HG02623 (cell line): Measurements from ENCODE around the gene ZNF552.
"Not testable (repeated sequence)": the region's sequence is repeated elsewhere in the genome, so short reads cannot be mapped to it uniquely, and the experiment has no call there.

Experiments used
- ATAC-seq: cut with Tn5 transposase; IDR thresholded peaks from one replicate; pipeline ENCODE4 v1.9.1; 2021; ENCODE audit warnings: moderate library complexity; ENCODE audit not compliant: unreplicated experiment

The ZNF552 gene

DNA sequence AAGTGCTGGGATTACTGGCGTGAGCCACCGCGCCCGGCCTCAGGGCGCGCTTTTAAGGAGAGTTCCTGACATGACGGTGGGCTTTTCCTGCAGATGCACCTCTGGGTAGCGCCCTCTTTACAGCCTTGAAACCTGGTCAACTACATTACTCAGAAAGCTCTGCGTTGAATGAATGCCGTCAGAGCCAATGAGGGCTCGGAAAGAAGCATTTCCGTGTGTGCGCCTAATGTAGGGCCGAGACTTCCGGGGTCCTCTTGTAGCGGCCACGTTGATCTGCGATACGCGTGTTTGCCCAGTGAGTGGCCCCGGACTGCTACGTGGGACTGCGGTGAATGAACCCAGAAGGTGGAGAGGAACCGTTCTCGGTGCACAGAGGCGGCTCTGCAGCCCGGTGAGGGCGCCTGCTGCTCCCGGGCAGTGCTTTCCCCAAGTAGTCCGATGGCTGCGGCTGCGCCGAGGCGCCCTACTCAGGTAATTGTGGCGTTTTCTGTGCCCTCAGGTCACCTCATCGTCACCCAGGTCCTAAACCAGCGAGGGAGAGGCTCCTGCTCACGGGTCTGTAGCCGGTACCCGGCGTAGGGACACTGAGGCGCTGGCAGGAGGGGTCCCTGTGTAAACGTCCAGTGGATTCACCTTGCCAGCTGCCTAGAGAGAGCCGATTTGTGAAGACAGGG is 4.9 kb upstream of the ZNF552 start:
- ATAC-seq, result peak; percentile 70

DNA sequence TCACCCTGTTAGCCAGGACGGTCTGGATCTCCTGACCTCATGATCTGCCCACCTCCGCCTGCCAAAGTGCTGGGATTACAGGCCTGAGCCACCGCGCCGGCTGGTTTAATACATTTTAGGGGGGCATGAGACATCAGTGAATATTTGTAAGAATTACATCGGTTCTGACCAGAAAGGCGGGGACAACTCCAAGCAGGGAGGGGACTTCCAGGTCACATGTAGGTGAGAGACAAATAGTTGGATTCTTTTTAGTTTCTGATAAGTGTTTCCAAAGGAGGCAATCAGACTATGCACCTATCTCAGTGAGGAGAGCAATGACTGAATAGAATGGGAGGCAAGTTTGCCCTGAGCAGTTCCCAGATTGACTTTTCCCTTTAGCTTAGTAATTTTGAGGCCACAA is 3.7 kb upstream of the ZNF552 start:
- ATAC-seq, result no peak

DNA sequence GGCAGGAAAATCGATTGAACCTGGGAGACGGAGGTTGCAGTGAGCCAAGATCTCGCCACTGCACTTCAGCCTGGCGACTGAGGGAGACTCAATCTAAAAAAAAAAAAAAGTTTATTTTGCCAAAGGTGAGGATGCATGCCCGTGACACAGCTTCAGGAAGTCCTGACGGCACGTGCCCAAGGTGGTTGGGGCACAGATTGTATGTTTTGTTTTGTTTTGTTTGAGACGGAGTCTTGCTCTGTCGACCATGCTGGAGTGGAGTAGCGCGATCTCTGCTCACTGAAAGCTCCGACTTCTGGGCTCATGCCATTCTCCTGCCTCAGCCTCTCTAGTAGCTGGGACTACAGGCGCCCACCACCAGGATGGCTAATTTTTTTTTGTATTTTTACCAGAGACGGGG is 3.3 kb upstream of the ZNF552 start:
- no peak for ATAC-seq

DNA sequence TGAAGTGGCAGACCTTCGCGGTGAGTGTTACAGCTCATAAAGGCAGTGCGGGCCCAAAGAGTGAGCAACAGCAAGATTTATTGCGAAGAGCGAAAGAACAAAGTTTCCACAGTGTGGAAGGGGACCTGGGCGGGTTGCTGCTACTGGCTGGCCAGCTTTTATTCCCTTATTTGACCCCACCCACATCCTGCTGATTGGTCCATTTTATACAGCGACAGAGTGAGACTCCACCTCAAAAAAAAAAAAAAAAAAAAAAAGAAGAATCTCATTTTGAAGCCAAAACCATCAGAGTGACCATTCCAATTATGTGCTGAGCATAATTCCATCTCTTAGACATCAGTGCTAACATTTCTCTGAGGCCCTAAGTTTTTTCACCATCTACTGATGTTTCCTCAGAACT is 1.9 kb upstream of the ZNF552 start:
- no peak for ATAC-seq

DNA sequence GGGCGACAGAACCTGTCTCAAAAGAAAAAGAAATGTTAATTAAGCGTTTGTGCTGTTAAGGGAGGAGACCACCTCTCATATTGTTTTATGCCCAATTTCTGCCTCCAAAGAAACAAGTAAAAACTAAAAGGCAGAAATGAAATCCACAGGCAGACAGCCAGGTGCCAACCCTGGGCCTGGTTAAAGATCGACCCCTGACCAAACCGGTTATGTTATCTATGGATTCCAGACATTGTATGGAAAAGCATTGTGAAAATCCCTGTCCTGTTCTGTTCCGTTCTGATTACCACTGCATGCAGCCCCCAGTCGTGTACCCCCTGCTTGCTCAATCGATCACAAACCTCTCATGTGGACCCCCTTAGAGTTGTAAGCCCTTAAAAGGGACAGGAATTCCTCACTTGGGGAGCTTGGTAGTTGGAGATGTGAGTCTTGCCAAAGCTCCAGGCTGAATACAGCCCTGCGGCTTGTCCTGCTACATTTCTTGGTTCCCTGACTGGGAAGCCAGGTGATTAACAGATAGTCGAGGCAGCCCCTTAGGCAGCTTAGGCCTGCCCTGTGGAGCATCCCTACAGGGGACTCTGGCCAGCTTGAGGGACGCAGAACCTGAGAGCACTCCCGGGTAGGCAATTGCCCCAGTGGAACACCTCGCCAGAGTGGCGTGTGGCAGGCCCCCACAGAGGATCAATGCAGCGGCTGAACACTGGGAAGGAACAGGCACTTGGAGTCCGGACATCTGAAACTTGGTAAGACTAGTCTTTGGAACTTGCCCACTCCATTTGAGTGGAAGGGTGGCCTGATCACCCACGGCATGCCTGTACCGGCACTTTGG is 748 bp upstream of the ZNF552 start:
- no peak for ATAC-seq

DNA sequence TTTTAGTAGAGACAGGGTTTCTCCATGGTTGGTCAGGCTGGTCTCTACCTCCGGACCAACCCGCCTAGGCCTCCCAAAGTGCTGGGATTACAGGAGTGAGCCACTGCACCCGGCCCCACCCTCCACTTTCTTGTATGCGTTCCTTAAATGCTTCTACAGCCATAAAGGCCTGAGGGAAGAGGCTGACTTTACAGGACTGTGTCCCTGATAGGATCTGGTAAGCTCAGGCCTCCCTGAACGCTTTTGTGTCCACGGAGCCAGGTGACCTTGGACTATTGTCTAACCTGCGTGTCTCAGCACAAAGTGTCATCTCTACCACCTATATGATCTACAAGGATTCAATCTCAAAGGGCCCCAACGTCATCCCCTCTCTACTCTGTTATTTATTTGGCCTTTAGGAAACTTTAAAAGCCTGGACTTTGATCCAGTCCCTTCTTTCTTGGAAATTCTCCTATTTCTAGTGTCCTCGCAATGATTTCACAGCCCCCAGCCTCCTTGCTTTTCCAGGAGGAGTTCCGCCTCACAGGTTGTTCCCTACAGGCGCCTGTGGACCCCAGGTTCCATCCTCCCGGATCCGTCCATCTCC is 701 bp downstream of the ZNF552 start:
- no peak for ATAC-seq

DNA sequence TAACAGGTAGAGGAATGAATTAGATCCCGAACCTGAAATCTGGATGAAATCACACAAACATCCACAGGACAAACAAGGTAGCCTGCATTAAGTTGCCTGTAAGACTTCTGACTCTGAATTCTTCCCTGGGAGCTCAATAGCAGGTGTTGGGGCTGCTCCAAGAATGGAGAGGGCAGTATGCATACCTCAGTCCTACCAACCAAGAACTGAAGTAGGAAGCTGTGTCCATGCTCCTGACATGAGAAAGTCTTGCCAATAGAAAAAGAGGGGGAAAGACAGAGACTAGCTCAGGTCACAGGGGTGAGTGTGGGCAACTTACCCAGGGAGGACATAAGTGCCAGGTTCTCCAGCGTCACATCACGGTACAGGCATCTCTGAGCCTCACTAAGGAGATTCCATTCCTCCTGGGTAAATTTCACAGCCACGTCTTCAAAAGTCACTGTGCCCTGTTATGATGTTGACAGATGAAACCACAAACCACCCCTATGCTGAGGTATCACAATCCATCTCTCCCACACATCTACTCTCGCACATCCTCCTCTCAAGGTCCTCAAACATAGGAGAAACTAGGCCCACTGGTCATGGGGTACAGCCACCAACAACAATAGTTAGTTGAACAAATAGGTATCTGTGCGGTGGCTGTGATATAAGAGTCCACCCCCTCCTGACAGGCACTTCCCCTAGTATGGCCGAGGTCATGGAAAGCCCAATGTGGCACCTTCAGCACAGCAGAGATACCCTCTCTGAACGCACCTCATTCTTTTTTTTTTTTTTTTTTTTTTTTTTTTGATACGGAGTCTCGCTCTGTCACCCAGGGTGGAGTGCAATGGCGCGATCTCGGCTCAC is 1.5 kb downstream of the ZNF552 start:
- not testable (repeated sequence) for ATAC-seq

DNA sequence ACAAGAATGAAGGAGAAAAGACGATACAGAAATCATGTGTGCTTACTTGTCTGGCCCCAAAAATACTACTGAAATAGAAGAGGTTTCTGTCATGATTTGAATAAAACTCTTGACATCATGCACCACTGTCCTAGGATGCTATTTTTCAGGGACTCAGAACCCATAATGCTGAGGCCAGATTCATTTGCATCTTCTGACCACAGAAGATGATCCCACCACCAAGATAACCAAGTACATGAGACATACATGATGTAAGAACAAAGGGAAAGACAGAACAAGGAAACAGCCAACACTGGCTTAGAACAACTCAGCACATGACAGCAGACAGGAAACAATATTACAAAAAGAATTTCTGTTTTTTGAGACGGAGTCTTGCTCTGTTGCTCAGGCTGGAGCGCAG is 2.5 kb downstream of the ZNF552 start:
- no peak for ATAC-seq

DNA sequence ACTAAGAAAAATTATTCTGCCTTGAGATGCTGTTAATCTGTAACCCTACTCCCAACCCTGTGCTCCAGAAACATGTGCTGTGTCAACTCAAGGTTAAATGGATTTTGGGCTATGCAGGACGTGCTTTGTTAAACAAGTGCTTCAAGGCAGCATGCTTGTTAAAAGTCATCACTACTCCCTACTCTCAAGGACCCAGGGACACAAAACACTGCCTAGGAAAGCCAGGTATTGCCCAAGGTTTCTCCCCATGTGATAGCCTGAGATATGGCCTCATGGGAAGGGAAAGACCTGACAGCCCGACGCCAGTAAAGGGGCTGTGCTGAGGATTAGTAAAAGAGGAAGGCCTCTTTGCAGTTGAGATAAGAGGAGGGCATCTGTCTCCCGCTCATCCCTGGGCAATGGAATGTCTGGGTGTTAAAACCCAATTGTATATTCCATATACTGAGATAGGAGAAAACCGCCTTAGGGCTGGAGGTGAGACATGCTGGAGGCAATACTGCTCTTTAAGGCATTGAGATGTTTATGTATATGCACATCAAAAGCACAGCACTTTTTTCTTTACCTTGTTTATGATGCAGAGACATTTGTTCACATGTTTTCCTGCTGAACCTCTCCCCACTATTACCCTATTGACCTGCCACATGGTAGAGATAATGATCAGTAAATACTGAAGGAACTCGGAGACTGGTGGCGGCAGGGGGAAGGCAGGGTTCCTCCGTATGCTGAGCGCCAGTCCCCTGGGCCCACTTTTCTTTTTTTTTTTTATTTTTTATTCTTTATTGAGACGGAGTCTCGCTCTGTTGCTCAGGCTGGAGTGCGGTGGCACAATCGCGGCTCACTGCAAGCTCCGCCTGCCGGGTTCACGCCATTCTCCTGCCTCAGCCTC is 4.1 kb downstream of the ZNF552 start:
- ATAC-seq, result not testable (repeated sequence)

DNA sequence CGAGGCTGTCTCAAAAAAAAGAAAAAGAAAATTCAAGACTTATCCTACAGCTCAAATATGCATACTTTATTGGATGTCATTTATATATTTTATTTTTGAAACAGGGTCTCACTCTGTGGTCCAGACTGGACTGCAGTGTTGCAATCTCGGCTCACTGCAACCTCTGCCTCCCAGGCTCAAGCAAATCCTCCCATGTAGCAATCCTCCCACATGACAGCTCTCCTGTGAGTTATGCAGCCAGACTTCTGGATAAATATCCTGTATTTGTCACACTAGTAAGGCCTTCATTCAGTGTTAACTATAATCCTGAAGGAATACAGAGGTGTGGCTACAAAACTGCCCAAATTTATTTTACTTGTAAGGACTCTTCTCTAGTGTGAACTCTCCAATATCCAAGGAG is 7.2 kb downstream of the ZNF552 start:
- no peak for ATAC-seq

DNA sequence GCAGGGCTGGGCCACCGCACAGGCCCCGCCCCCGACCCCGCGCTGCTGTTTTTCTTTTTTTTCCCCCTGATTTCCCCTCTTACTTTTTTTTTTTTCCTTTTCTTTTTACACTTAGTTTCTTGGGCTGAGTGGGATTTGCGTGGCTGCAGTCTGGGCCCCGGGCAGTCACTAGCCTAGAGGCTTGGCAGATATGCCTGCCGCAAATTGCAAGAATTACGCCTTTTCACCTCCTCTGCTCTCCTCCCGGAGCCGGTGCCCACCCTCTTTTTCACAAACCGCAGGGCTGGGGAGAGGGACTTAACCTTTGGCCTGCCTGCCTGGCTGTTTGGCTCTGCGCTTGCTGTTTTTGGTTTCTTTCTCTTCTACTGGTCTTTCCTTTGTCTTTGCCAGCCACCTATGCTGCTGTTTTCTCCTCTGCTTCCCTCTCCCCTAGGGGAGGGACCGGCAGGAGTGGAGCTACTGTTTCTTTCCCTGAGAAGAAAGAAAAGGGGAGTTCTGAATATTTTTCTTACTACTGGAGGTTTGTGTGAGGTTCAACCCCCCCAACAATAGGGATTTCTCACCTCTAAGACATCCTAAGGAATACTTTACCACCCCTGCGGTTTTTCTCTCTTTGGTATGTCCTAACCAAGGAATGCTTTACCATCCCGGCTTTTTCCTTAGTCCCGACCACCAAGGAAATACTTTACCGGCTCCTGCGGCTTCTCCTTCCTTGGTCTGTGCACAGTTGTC is 11.0 kb downstream of the ZNF552 start:
- ATAC-seq, result no peak

DNA sequence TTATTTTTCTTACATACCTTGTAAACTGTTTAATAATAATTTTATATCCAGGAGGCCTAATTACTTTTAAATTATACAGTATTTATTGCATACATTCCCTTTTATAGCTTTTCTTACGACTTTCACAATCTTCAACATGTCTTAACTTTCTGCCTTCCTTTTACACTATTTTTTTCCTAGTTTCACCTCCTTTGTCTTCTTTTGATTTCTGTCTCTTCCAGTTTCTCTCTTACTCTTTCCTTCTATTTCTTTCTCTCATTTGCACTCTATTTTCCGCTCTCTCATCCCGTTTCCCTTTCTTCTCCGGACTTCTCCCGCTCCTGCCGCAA is 11.5 kb downstream of the ZNF552 start:
- no peak for ATAC-seq

DNA sequence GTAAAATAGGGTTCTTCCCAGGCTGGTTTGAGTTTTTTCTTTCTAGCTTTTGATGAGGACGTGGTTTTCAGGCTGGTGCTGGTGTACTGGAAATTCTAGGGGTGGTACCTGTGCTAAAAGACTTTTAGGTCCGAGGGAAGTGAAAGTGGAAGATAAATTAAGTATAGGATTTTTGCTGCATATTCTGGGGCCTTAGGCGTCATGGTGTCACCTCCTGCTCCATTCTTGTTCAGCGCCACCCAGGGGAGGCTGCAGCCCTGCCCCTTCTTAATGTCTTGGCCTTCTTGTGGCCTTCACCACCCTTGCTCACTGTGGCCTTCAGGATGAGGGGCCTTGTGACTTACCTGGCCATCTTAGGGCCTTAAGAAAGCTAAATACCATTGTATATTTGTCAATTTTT is 12.4 kb downstream of the ZNF552 start:
- no peak for ATAC-seq

DNA sequence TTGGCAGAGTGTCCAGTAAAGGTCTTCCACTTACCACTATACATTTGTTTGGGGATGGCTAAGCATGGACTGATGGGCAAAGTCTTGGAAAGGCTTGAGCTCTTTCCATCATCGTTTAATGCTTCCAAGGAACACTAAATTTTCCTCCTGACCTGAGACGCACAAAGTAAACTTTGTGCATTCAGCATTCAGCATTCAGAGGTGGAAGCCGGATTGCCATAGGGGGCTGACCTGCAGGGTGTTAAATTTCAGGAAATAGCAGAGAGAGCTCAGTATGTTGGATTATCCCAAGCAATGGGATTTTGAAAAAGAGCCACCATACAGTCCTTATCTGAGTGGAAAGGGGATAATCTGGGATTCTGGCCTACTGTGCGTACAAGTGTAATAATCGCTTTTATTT is 14.0 kb downstream of the ZNF552 start:
- no peak for ATAC-seq

DNA sequence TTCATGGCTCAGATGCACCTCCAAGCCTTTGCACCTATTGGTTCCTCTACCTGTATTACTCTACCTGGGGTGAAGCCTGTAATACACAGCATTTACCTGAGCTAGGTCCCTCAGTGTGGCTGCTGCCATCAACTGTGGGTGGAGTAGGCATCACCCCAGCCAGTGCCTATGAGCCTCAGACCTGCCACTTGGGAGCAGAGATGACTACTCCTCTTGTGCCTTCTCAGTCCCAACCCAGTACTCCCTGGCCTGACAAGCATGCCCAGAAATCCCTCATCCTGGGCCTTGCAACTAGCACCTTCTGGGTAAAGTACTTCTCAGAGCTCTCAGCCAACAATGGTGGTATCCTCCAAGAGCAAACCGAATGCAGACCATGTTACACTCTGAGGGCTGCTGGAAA is 18.1 kb downstream of the ZNF552 start:
- ATAC-seq, result not testable (repeated sequence)

DNA sequence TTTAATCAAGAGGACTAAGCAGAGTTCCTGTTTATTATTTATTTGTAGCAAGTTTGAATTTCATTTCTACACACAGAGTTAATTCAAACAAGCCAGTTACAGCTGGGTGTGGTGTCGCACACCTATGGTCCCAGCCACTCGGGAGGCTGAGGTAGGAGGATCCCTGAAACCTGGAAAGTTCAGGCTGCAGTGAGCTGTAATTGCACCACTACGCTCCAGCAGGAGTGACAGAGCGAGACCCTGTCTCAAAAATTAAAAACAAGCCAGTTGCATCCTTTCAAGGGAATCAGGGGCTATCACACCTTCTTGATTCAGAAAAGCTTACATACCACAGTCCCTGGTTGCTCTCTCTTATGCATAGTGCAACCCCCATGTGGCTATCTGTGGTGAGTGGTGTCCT is 25.4 kb downstream of the ZNF552 start:
- ATAC-seq, result no peak

DNA sequence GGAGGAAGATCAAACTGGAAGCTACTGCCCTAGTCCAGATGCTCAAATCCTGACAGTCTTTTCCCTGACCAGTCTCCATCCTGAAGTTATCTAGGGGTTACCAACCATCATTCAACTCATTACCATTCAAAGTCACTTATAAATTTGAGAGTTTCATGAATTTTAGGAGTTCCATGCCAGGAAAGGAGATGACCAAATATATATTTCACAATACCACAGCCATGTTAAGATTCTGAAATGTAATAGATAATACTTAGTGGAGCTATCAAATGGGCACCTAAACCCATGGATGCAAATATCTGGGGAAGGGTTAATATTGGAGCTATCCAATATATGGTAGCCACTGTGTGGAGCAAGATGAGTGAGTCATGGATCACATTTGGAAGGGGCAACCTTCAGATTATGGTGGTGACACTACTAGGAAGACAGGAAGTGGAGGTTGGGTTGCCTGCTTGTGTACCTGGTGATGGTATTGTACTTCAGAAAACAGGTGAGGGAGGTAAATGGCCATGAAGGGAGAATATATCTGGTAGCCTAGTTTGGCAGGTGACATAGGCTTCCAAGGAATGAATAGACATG is 26.5 kb downstream of the ZNF552 start:
- no peak for ATAC-seq

DNA sequence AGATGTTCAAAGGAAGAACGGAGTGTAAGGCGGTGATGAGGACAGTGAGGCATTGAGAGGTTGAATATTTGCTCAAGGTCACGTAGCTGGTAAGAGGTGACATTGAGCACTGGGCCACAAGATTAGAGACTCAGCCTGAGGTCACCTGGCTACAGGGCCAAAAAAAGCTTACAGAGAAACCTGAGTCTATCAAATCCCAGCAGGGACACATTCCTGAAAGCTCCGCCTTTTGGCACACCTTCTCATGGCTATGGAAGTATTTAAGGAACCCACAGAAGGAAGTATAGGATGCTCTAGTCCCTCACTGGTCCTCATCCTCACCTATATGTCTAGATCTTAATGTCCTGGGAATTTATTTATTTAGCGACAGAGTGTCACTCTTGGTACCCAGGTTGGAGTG is 27.8 kb downstream of the ZNF552 start:
- no peak for ATAC-seq

DNA sequence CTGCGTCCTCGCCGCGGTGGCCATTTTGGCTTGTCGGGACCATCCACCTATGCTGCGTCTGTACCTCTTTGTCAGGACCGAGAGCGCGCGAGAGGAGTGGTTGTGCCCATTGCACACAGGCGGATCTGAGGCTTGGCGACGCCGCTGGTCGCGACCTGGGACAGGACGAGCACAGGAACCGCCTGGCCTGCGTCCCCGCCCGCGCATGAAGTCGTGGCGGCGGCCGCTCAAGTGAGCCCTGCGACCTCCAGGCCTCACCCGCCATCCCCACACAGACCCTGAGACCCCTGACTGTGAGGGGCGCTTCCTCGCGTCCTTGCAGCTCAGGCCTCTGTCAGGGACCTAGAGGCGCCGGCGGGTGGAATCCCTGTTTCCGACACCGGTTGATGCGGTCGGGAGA is 28.4 kb downstream of the ZNF552 start:
- ATAC-seq, result no peak
